Measurements from ENCODE around the gene CACNA2D1. TPM values are rescaled to one million over a fixed set of nuclear protein-coding genes. Genes with fewer than 3 reads are reported as not detected.

The CACNA2D1 gene
- total RNA-seq, 1 donor from 2014 or later: 1.5 TPM

DNA sequence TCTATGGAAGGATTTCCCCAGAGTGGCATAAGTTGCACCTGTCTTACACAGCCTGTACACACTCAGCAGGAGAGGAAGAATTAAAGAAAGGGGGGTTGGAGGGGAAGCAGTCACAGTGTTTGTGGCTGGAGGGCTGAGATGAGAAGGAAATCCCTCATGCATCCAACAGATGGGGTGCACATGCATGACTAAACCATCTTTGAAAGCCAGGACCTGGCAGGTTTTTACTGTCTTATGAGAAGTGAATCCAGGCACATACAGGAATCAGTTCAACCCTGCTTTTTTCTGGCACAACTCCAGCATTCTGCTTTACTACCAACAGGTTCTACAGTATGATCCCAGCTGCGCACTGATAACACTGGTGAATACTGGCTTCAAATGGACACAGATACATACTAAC, 107.7 kb downstream of the CACNA2D1 start:
- H3K4me1 Mint-ChIP-seq: peaks cover 34% of the 10 kb centered on the region
- Histone ChIP-seq H3K4me3 (no peak overlapping the region), H3K4me2 (no peak overlapping the region), H3K4me1 (peaks cover 11% of the 10 kb centered on the region), H3K36me3 (no peaks in the 10 kb centered on the region), H3F3A (ENCODE audit: low read depth) (no peaks in the 10 kb centered on the region), H3K9me3 (ENCODE audit: low read depth) (no peaks in the 10 kb centered on the region), H2AFZ (replicated peaks) (peak overlapping the region; percentile 51), H3K79me2 (ENCODE audit: low read depth) (no peaks in the 10 kb centered on the region), H3K27ac (no peak overlapping the region), H3K9ac (no peak overlapping the region), H4K20me1 (ENCODE audit: low read depth) (no peaks in the 10 kb centered on the region), H3K27me3 (no peaks in the 10 kb centered on the region)
- no peaks in the 10 kb centered on the region for H3K9me3 Mint-ChIP-seq
- no peak overlapping the region for H3K27ac Mint-ChIP-seq
- peaks cover 3% of the 10 kb centered on the region for H3K36me3 Mint-ChIP-seq
- TF ChIP-seq, protein P1, sequence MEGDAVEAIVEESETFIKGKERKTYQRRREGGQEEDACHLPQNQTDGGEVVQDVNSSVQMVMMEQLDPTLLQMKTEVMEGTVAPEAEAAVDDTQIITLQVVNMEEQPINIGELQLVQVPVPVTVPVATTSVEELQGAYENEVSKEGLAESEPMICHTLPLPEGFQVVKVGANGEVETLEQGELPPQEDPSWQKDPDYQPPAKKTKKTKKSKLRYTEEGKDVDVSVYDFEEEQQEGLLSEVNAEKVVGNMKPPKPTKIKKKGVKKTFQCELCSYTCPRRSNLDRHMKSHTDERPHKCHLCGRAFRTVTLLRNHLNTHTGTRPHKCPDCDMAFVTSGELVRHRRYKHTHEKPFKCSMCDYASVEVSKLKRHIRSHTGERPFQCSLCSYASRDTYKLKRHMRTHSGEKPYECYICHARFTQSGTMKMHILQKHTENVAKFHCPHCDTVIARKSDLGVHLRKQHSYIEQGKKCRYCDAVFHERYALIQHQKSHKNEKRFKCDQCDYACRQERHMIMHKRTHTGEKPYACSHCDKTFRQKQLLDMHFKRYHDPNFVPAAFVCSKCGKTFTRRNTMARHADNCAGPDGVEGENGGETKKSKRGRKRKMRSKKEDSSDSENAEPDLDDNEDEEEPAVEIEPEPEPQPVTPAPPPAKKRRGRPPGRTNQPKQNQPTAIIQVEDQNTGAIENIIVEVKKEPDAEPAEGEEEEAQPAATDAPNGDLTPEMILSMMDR (IDR thresholded peaks at IDR 0.05): peak; percentile 8
- no peak for TF ChIP-seq EZH2 (IDR thresholded peaks at IDR 0.05)
- no peak overlapping the region for H3K4me3 Mint-ChIP-seq
- DNase-seq (ENCODE audit: low spot score): peak; percentile 60
- peaks cover 3% of the 10 kb centered on the region for H3K27me3 Mint-ChIP-seq (ENCODE audit: insufficient read depth, low read depth)

DNA sequence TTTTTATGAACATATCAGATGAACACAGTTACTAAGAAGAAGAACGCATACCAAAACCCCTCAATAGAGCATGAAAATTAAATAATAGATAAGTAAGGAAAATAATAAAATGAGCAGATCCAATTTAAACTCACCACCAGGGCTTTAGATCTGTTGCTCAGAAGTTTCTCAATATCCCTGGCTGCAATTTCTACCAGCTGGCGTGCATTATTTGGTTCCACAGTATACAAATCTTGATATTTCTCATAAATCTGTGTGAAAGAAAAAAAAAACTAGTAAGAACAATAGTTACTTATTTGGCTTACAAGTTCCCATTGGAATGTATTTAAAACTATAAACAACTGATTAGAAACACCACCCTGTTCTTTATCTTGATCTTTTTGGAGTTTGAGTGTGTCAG, 108.6 kb downstream of the CACNA2D1 start:
- Histone ChIP-seq H4K20me1 (ENCODE audit: low read depth) (no peaks in the 10 kb centered on the region), H3K4me2 (no peak overlapping the region), H3F3A (ENCODE audit: low read depth) (no peaks in the 10 kb centered on the region), H3K27me3 (no peaks in the 10 kb centered on the region), H3K4me1 (peaks cover 11% of the 10 kb centered on the region), H3K27ac (no peak overlapping the region), H3K9ac (no peak overlapping the region), H3K79me2 (ENCODE audit: low read depth) (no peaks in the 10 kb centered on the region), H3K9me3 (ENCODE audit: low read depth) (no peaks in the 10 kb centered on the region), H2AFZ (replicated peaks) (no peak overlapping the region), H3K4me3 (no peak overlapping the region), H3K36me3 (no peaks in the 10 kb centered on the region)
- DNase-seq (ENCODE audit: low spot score): no peak
- H3K4me1 Mint-ChIP-seq: peaks cover 34% of the 10 kb centered on the region
- TF ChIP-seq, protein P1 (IDR thresholded peaks at IDR 0.05): no peak
- TF ChIP-seq EZH2phosphoT487 (IDR thresholded peaks at IDR 0.05) (no peak), EZH2 (IDR thresholded peaks at IDR 0.05) (no peak)
- H3K36me3 Mint-ChIP-seq: peaks cover 3% of the 10 kb centered on the region
- H3K27me3 Mint-ChIP-seq (ENCODE audit: insufficient read depth, low read depth): peaks cover 3% of the 10 kb centered on the region
- no peaks in the 10 kb centered on the region for H3K9me3 Mint-ChIP-seq
- no peak overlapping the region for H3K4me3 Mint-ChIP-seq
- H3K27ac Mint-ChIP-seq: no peak overlapping the region

DNA sequence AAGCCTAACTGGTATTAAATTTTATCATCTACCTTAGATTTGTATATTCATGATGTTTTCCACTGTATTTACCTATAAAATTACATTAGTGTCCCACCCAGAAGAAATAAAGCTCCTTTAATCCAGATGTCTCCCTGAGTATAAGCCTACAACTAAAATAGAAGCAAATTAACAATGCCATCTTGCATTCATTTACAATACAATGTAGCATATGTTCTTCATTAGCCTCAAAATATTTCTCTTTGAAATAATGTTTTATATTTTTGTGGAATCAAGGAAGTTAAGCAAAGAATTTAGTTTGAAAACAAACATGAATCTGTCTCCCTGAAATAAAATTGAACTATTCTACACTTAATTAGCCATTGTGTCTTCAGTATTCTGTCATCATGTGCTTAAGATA, 112.3 kb downstream of the CACNA2D1 start:
- Histone ChIP-seq H3K4me2 (no peak overlapping the region), H3K27ac (no peak overlapping the region), H3K9me3 (ENCODE audit: low read depth) (no peaks in the 10 kb centered on the region), H3K9ac (no peak overlapping the region), H3K4me3 (no peak overlapping the region), H3K79me2 (ENCODE audit: low read depth) (no peaks in the 10 kb centered on the region), H3K4me1 (peaks cover 10% of the 10 kb centered on the region), H2AFZ (replicated peaks) (no peak overlapping the region), H3F3A (ENCODE audit: low read depth) (no peaks in the 10 kb centered on the region), H4K20me1 (ENCODE audit: low read depth) (no peaks in the 10 kb centered on the region), H3K27me3 (no peaks in the 10 kb centered on the region), H3K36me3 (no peaks in the 10 kb centered on the region)
- H3K9me3 Mint-ChIP-seq: no peaks in the 10 kb centered on the region
- no peaks in the 10 kb centered on the region for H3K27me3 Mint-ChIP-seq (ENCODE audit: insufficient read depth, low read depth)
- H3K4me1 Mint-ChIP-seq: peaks cover 26% of the 10 kb centered on the region
- no peak overlapping the region for H3K27ac Mint-ChIP-seq
- no peak overlapping the region for H3K4me3 Mint-ChIP-seq
- H3K36me3 Mint-ChIP-seq: peaks cover 2% of the 10 kb centered on the region
- no peak for DNase-seq (ENCODE audit: low spot score)
- TF ChIP-seq, protein P1 (IDR thresholded peaks at IDR 0.05): no peak
- TF ChIP-seq EZH2phosphoT487 (IDR thresholded peaks at IDR 0.05) (no peak), EZH2 (IDR thresholded peaks at IDR 0.05) (no peak)

Data from neural progenitor cell (in vitro differentiated cells).